Activated CD8-positive, alpha-beta memory T cell treated with anti-CD3 and anti-CD28 coated beads, Interleukin-2, amount 10 ng/mL, durations not matched to agents 7 days and 5 days (primary cell): Measurements from ENCODE around the gene RNF121. TPM values are rescaled to one million over a fixed set of nuclear protein-coding genes. Genes with fewer than 3 reads are reported as not detected.

ENCODE experiments used
- ATAC-seq: fragments of 150-1000 bp; cut with Tn5 transposase; one replicate; pipeline ENCODE4 v1.10.0; 2021; ENCODE audit warnings: moderate library complexity
- CTCF ChIA-PET: fragments of 350-600 bp; sonication (Branson Sonifier 250); formaldehyde crosslinking; loops from one replicate; lab custom pipeline; 2021; ENCODE audit warnings: antibody characterized with exemption; lab: Charles Lee
- DNase-seq: peaks from one replicate; pipeline ENCODE4 v3.0.0-alpha.2; 2020
- H3K27ac Mint-ChIP-seq: one replicate; pipeline ENCODE4 v1.8.0; 2021; ENCODE audit warnings: mild to moderate bottlenecking, mixed read lengths
- H3K27me3 Mint-ChIP-seq: one replicate; pipeline ENCODE4 v1.8.0; 2021; ENCODE audit warnings: mixed read lengths
- H3K36me3 Mint-ChIP-seq: one replicate; pipeline ENCODE4 v1.8.0; 2021; ENCODE audit warnings: mild to moderate bottlenecking, mixed read lengths
- H3K4me1 Mint-ChIP-seq: one replicate; pipeline ENCODE4 v1.8.0; 2021; ENCODE audit warnings: mixed read lengths
- H3K4me3 Mint-ChIP-seq: one replicate; pipeline ENCODE4 v1.8.0; 2021; ENCODE audit warnings: mild to moderate bottlenecking, moderate library complexity, mixed read lengths
- H3K9me3 Mint-ChIP-seq: one replicate; pipeline ENCODE4 v1.8.0; 2022; ENCODE audit warnings: low read depth, mixed read lengths
- total RNA-seq, 2 experiments: library from RNA; stranded (reverse); gene quantifications; one replicate each; pipeline ENCODE4 v1.2.3, GENCODE V29; 2021

The RNF121 gene
- total RNA-seq, 2 experiments from 2014 or later: 30.7 to 38.7 TPM

- Mint-ChIP-seq H3K27ac (peak overlapping the region; percentile 93), H3K4me1 (peaks cover 21% of the 10 kb centered on the region)
- CTCF ChIA-PET: interaction anchor here (0.9 to 2.8 kb wide), 6 partner anchors 8 to 433 kb away, joined by 3 to 11 read pairs (median 4); no protein-coding TSS in a partner anchor
Observed at GRCh38 chr11:71998061-71998460, 69.2 kb downstream of the RNF121 start.

GRCh38 chr11:71998649-71999310, 69.9 kb downstream of the RNF121 start, which contains the start of gene IL18BP:
Gene IL18BP (plus strand): TSS chr11:71998909. CDS start chr11:71999985, 1,076 bp downstream.
- ATAC-seq (peak; percentile 83), DNase-seq (peak; percentile 72)
- CTCF ChIA-PET: interaction anchor here (1.1 to 2.8 kb wide), 7 partner anchors 9 to 145 kb away, joined by 3 to 11 read pairs (median 4); no protein-coding TSS in a partner anchor

More at GRCh38 chr11:71998061-71998460, 69.2 kb downstream of the RNF121 start:
- no peaks in the 10 kb centered on the region for H3K9me3 Mint-ChIP-seq
- no peaks in the 10 kb centered on the region for H3K27me3 Mint-ChIP-seq
- ATAC-seq (no peak), DNase-seq (no peak)
- H3K4me3 Mint-ChIP-seq: peak overlapping the region; percentile 69
- H3K36me3 Mint-ChIP-seq: peaks cover 3% of the 10 kb centered on the region

GRCh38 chr11:71999362-71999761, 70.5 kb downstream of the RNF121 start:
- ATAC-seq: no peak
- Mint-ChIP-seq H3K27ac (peak overlapping the region; percentile 93), H3K9me3 (no peaks in the 10 kb centered on the region), H3K27me3 (no peaks in the 10 kb centered on the region), H3K4me3 (peak overlapping the region; percentile 69), H3K4me1 (peaks cover 19% of the 10 kb centered on the region), H3K36me3 (peaks cover 7% of the 10 kb centered on the region)
- no peak for DNase-seq
- CTCF ChIA-PET: interaction anchor here (0.8 to 2.8 kb wide), 9 partner anchors 10 to 145 kb away, joined by 3 to 11 read pairs (median 3); no protein-coding TSS in a partner anchor

More at GRCh38 chr11:71998649-71999310, 69.9 kb downstream of the RNF121 start, which contains the start of gene IL18BP:
- H3K4me3 Mint-ChIP-seq: peak within 1 kb of the TSS; percentile 69
- peak within 1 kb of the TSS; percentile 93 for H3K27ac Mint-ChIP-seq
- peaks cover 3% of the 10 kb centered on the region for H3K36me3 Mint-ChIP-seq
- peaks cover 19% of the 10 kb centered on the region for H3K4me1 Mint-ChIP-seq
- no peaks in the 10 kb centered on the region for H3K27me3 Mint-ChIP-seq
- H3K9me3 Mint-ChIP-seq: no peaks in the 10 kb centered on the region

GRCh38 chr11:71999798-72000197, 71.0 kb downstream of the RNF121 start:
- Mint-ChIP-seq H3K9me3 (no peaks in the 10 kb centered on the region), H3K4me3 (no peak overlapping the region), H3K27me3 (no peaks in the 10 kb centered on the region), H3K4me1 (peaks cover 19% of the 10 kb centered on the region), H3K36me3 (peaks cover 8% of the 10 kb centered on the region), H3K27ac (peak overlapping the region; percentile 93)
- no peak for DNase-seq
- no peak for ATAC-seq
- CTCF ChIA-PET: interaction anchor here (0.8 to 2.8 kb wide), 7 partner anchors 16 to 184 kb away, joined by 3 to 11 read pairs (median 4); no protein-coding TSS in a partner anchor

GRCh38 chr11:72000202-72000867, 71.5 kb downstream of the RNF121 start:
- peaks cover 8% of the 10 kb centered on the region for H3K36me3 Mint-ChIP-seq
- ATAC-seq (no peak), DNase-seq (no peak)
- H3K4me1 Mint-ChIP-seq: peaks cover 19% of the 10 kb centered on the region
- H3K27ac Mint-ChIP-seq: no peak overlapping the region
- H3K9me3 Mint-ChIP-seq: no peaks in the 10 kb centered on the region
- CTCF ChIA-PET: interaction anchor here (0.8 to 2.8 kb wide), 7 partner anchors 22 to 183 kb away, joined by 3 to 11 read pairs (median 3); no protein-coding TSS in a partner anchor
- no peak overlapping the region for H3K4me3 Mint-ChIP-seq
- H3K27me3 Mint-ChIP-seq: no peaks in the 10 kb centered on the region

- Mint-ChIP-seq H3K9me3 (no peaks in the 10 kb centered on the region), H3K27ac (no peak overlapping the region), H3K4me1 (peaks cover 19% of the 10 kb centered on the region), H3K36me3 (peaks cover 13% of the 10 kb centered on the region), H3K4me3 (no peak overlapping the region), H3K27me3 (no peaks in the 10 kb centered on the region)
- no peak for DNase-seq
- no peak for ATAC-seq
- CTCF ChIA-PET: interaction anchor here (2.4 kb wide), 1 partner anchor 143 kb away, joined by 7 read pairs; no protein-coding TSS in a partner anchor
Observed at GRCh38 chr11:72001285-72001684, 72.4 kb downstream of the RNF121 start.

- no peaks in the 10 kb centered on the region for H3K9me3 Mint-ChIP-seq
- no peak overlapping the region for H3K4me3 Mint-ChIP-seq
- DNase-seq (no peak), ATAC-seq (no peak)
- H3K27me3 Mint-ChIP-seq: no peaks in the 10 kb centered on the region
- peaks cover 19% of the 10 kb centered on the region for H3K4me1 Mint-ChIP-seq
- peak overlapping the region; percentile 29 for H3K27ac Mint-ChIP-seq
- H3K36me3 Mint-ChIP-seq: peaks cover 15% of the 10 kb centered on the region
- CTCF ChIA-PET: interaction anchor here (2.4 kb wide), 1 partner anchor 142 kb away, joined by 7 read pairs; no protein-coding TSS in a partner anchor
Observed at GRCh38 chr11:72001834-72002591, 73.2 kb downstream of the RNF121 start.

GRCh38 chr11:72002841-72003775, 74.3 kb downstream of the RNF121 start:
- peaks cover 21% of the 10 kb centered on the region for H3K36me3 Mint-ChIP-seq
- CTCF ChIA-PET: interaction anchor here (2.1 kb wide), 1 partner anchor 25 kb away, joined by 10 read pairs; no protein-coding TSS in a partner anchor
- DNase-seq (no peak), ATAC-seq (no peak)
- no peak overlapping the region for H3K27ac Mint-ChIP-seq
- H3K4me1 Mint-ChIP-seq: peaks cover 18% of the 10 kb centered on the region
- no peaks in the 10 kb centered on the region for H3K27me3 Mint-ChIP-seq
- H3K9me3 Mint-ChIP-seq: no peaks in the 10 kb centered on the region
- no peak overlapping the region for H3K4me3 Mint-ChIP-seq

GRCh38 chr11:72003776-72004171, 74.9 kb downstream of the RNF121 start:
- Mint-ChIP-seq H3K4me1 (peaks cover 11% of the 10 kb centered on the region), H3K9me3 (no peaks in the 10 kb centered on the region), H3K4me3 (no peak overlapping the region), H3K27me3 (no peaks in the 10 kb centered on the region), H3K36me3 (peaks cover 24% of the 10 kb centered on the region), H3K27ac (no peak overlapping the region)
- ATAC-seq: no peak
- DNase-seq: no peak
- CTCF ChIA-PET: interaction anchor here (2.1 kb wide), 1 partner anchor 26 kb away, joined by 10 read pairs; no protein-coding TSS in a partner anchor

- H3K4me1 Mint-ChIP-seq: peaks cover 1% of the 10 kb centered on the region
- H3K36me3 Mint-ChIP-seq: peaks cover 27% of the 10 kb centered on the region
- H3K27ac Mint-ChIP-seq: no peak overlapping the region
- H3K27me3 Mint-ChIP-seq: no peaks in the 10 kb centered on the region
- ATAC-seq: no peak
- DNase-seq: no peak
- CTCF ChIA-PET: interaction anchor here (1.2 to 2.1 kb wide), 2 partner anchors 27 to 467 kb away, joined by 3 to 10 read pairs; no protein-coding TSS in a partner anchor
- H3K9me3 Mint-ChIP-seq: no peaks in the 10 kb centered on the region
- no peak overlapping the region for H3K4me3 Mint-ChIP-seq
Observed at GRCh38 chr11:72004515-72005346, 75.9 kb downstream of the RNF121 start.
